DND-41 (cell line): ENCODE data around the gene STARD10.

Source experiments
- CTCF ChIP-seq: IDR thresholded peaks from 2 replicates; pipeline ENCODE4 v1.5.1; 2012; ENCODE audit warnings: borderline replicate concordance, low read length, moderate library complexity, mild to moderate bottlenecking; ENCODE audit not compliant: poor library complexity, severe bottlenecking; ENCODE audit errors: extremely low read depth
- EZH2 ChIP-seq: IDR thresholded peaks from 3 replicates; pipeline ENCODE4 v1.6.1; 2012; ENCODE audit warnings: borderline replicate concordance, low read depth, mild to moderate bottlenecking, moderate library complexity, low read length, inconsistent platforms; ENCODE audit not compliant: severe bottlenecking

GRCh38 chr11:72719551-72719950 lies 74.3 kb downstream of the STARD10 start:
- TF ChIP-seq CTCF (no peak), EZH2 (no peak)
